GM19395 (cell line): ENCODE measurements around the gene FZD2.

Experiments
- ATAC-seq: cut with Tn5 transposase; IDR thresholded peaks from one replicate; pipeline ENCODE4 v1.9.1; 2021; ENCODE audit warnings: mild to moderate bottlenecking, moderate library complexity; ENCODE audit not compliant: unreplicated experiment

The FZD2 gene

DNA sequence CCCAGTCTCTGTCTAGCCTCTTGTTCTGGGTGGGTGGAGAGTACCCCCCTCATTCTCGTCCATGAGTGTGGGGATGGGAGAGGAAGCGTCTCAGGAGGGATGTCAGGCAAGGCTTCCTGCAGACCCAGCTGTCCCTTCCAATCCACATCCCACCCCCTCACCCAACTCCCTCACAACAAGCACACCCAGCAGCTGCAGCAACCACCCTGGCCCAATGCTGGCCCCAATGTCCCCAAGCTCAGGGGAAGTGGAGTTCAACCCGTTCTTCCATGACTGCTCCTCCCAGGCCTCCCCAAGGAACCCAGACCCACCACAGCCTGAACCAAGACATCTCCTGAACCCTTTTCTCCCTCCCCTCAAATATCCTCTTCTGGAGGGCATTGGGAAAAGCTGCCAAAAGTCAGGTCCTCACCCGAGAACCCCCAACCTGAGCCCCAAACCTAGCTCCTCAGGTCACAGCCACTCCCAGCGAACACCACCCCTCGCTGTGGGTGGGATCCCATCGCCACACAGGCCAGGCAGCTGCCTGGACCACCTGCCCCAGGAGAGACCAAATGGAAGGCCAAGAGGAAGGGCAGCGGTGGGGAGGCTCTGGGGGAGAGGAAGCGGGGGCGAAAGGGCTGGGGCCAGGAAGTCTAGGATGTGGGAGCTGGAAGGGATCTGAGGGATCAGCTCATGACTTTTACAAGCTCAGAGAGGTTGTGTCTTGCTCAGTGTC is 47.6 kb downstream of the FZD2 start:
- ATAC-seq, result no peak

DNA sequence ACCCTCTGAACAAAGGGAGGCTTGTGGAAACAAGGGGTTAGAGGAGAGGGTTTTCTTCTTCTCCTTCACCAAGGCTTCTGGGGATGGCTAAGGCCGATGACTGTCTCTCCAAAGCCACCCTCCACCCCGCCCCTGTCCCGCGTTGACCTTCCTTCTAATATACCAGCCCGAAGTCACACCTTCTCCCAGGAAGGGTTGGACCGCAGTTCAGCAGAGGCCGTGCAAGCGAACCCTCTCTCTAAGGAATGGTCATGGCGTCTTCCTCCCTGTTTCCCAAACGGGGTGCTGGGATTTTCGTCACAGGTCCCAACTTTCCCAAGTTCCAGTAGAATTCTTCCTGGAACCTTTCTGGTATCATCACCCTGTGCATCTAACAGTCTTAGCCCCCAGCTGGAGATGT is 49.4 kb downstream of the FZD2 start:
- ATAC-seq, result no peak

DNA sequence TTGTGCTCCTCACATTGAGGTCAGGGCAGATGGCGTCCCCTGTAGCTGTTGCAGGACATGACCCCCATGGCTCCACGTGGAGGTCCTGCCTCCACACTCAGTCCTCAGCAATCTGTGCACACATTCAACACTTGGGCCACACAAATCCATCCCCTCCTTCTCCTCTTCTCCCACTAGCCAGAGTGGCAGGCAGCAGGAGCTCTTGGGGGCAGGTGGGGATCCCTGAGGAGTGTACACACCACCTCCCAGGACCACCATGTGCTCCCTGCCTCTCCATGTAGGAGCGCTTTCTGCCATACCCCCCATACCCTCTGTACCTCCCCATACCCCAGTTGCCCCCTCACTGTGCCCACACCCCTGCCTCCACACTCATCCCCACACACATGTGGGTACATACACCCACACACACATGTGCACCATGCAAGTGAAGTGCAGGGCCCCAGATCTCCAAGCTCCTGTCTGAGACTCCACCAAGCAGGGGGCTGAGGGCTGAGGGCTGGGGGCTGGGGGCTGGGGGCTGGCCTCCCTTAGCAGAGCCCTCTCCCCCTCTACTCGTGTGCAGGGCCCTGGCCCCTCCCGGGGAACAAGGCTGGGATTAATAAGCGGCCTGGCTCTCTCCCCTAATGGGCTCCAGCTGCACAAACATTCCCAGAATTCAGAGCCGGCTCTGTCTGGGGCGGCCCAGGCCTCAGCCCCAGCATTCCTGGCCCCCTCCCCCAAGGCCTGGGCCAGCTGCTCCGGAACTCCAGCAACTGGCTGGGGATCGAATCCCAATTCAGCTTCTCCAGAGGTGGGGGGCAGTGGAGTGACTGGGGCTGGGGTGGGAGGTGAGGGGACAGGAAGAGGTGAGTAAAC is 50.8 kb downstream of the FZD2 start:
- ATAC-seq, result no peak

DNA sequence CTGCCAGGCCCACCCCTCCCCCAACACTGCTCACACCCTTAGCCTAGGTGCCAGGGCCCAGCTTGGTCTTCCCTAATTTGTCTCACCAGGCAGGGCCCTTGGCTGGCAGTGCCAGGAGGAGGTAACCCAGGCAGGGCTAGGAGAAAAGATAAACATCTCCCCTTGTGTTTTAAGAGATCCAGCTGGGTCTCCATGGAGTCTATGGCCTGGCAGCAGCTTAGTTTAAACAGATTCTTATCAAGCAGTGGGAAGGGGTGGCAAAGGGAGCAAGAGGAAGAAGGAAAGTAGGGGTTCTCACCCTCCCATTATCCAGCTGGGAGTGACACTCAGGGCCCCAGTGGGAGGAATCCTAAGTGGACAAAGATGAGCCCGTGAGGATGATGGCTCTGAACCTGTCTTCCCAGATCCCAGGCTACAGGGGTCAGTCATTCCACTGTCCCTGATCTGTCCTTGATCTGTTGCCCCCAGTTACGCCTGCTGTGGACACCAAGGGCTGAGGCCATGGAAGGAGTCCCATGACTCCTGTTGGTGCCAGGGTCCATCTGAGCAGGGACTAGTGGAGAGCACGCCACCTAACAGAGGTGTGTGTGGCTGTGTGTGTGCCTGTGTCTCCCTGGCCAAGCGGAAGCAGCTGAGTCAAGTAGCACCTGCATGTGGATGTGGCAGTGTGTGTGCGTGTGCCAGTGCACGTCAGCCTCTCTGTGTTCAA is 51.6 kb downstream of the FZD2 start:
- ATAC-seq, result no peak

DNA sequence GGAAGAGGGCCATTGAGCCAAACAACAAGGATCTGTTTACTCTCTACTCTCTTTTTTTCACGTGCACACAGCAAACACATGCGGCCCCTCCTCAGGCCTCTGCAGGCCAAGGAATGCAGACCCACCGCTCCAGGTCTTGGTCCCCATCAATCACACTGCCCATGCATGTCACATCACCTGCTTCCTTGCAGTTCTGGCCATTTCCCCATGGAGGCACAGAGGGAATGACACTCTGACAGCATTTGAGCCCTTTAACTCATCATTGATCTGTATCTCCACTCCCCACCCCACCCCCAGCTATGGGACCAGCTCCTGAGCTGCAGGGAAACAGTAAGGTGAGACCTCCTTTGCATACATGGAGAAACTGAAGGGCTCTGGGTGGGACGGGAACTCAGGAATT is 53.0 kb downstream of the FZD2 start:
- no peak for ATAC-seq
